GM12878 (cell line): ENCODE measurements around the gene C1QTNF5. TPM values are rescaled to one million over a fixed set of nuclear protein-coding genes. Genes with fewer than 3 reads are reported as not detected.
A peak's percentile ranks its signal among the peaks of the same experiment; 100 is the strongest.

Source experiments
- ATAC-seq: fragments of 200-7000 bp; cut with Tn5 transposase; 3 replicates; pipeline ENCODE4 v1.9.1; 2020; ENCODE audit warnings: mild to moderate bottlenecking, moderate library complexity
- BruUV-seq: library from RNA; stranded (reverse); fragments of 400-500 nt; replicated peaks from 2 replicates; lab custom pipeline; 2021; lab: Mats Ljungman, UMichigan
- CTCF ChIA-PET: fragments of 300-600 bp; sonication (Branson Sonifier 250); formaldehyde crosslinking; extraction: SDS; loops from one replicate; lab custom pipeline; 2021; ENCODE audit warnings: inconsistent platforms; lab: Yijun Ruan, JAX
- POLR2A ChIA-PET: fragments of 350-600 bp; formaldehyde crosslinking; extraction: SDS; loops from one replicate; lab custom pipeline; 2021; ENCODE audit warnings: inconsistent platforms; lab: Charles Lee
- RAD21 ChIA-PET: fragments of 300-600 bp; sonication (Branson Sonifier 250); formaldehyde crosslinking; loops from one replicate; lab custom pipeline; 2023; ENCODE audit warnings: antibody characterized with exemption; ENCODE audit not compliant: unreplicated experiment; lab: Charles Lee
- SMC1A ChIA-PET: fragments of 300-600 bp; sonication (Branson Sonifier 250); formaldehyde crosslinking; loops from one replicate; lab custom pipeline; 2023; ENCODE audit not compliant: unreplicated experiment, uncharacterized antibody; lab: Charles Lee
- DNase-seq: peaks from one replicate; pipeline ENCODE4 v3.0.0-alpha.2; 2011; ENCODE audit warnings: low read depth, low spot score
- FAIRE-seq: peaks from 3 replicates; lab custom pipeline; 2011; peaks lifted over from hg19 to GRCh38; lab: Jason Lieb, UNC
- H2AFZ ChIP-seq: 2 replicates; pipeline ENCODE4 v1.6.0; 2011; ENCODE audit warnings: low read depth, low read length, control low read depth; ENCODE audit not compliant: control insufficient read depth
- H3K27ac ChIP-seq: 2 replicates; pipeline ENCODE4 v1.5.1; 2011; ENCODE audit warnings: control low read depth; ENCODE audit not compliant: control insufficient read depth, insufficient read depth
- H3K27me3 ChIP-seq, 2 experiments: replicated peaks in 1 of 2; 2 replicates each; pipeline versions ENCODE4 v1.6.0 to v1.6.1; 2011; ENCODE audit warnings: low read length in 1 of 2; ENCODE audit not compliant: control insufficient read depth in 2 of 2, insufficient read depth in 2 of 2
- H3K36me3 ChIP-seq, 2 experiments: 2 replicates each; pipeline ENCODE4 v1.5.1; 2011; ENCODE audit warnings: low read length in 1 of 2; ENCODE audit not compliant: control insufficient read depth in 2 of 2, insufficient read depth in 2 of 2
- H3K4me1 ChIP-seq: 2 replicates; pipeline ENCODE4 v1.6.1; 2011; ENCODE audit warnings: mild to moderate bottlenecking, low read length, moderate library complexity, mixed read lengths; ENCODE audit not compliant: control insufficient read depth, insufficient read depth
- H3K4me2 ChIP-seq: 2 replicates; pipeline ENCODE4 v1.6.0; 2011; ENCODE audit warnings: control low read depth; ENCODE audit not compliant: control insufficient read depth, insufficient read depth
- H3K4me3 ChIP-seq: fragments of 200-600 bp; sonication (generic); 2 replicates; pipeline ENCODE4 v1.5.1; 2016
- H3K79me2 ChIP-seq: 2 replicates; pipeline ENCODE4 v1.6.0; 2011; ENCODE audit warnings: low read length; ENCODE audit not compliant: control insufficient read depth, insufficient read depth
- H3K9ac ChIP-seq: 2 replicates; pipeline ENCODE4 v1.8.0; 2011; ENCODE audit warnings: low read length, control low read depth, mixed read lengths; ENCODE audit not compliant: control insufficient read depth, insufficient read depth
- H3K9me3 ChIP-seq: replicated peaks from 3 replicates; pipeline ENCODE4 v1.5.1; 2011; ENCODE audit warnings: mild to moderate bottlenecking, low read length; ENCODE audit not compliant: control insufficient read depth, insufficient read depth
- H4K20me1 ChIP-seq: 2 replicates; pipeline ENCODE4 v1.6.0; 2011; ENCODE audit not compliant: control insufficient read depth, insufficient read depth
- CTCF ChIP-seq, 3 experiments: IDR thresholded peaks in 2 of 3; conservative IDR thresholded peaks in 1 of 3; 2 replicates each; pipeline ENCODE4 v1.5.1; 2011; ENCODE audit warnings: low read depth in 3 of 3, low read length in 3 of 3, mild to moderate bottlenecking in 3 of 3, control low read depth in 2 of 3, moderate library complexity in 2 of 3, inconsistent platforms in 1 of 3, mixed read lengths in 1 of 3; ENCODE audit not compliant: control insufficient read depth in 2 of 3, insufficient read depth in 1 of 3; ENCODE audit errors: extremely low read depth in 1 of 3
- GABPA ChIP-seq: IDR thresholded peaks from 2 replicates; pipeline ENCODE4 v1.6.1; 2014; ENCODE audit warnings: antibody characterized with exemption, low read depth, mild to moderate bottlenecking, inconsistent platforms
- SUZ12 ChIP-seq: fragments of 200-600 bp; sonication (generic); IDR thresholded peaks from one replicate; pipeline ENCODE4 v1.6.1; 2018; ENCODE audit warnings: antibody characterized with exemption, mild to moderate bottlenecking; ENCODE audit not compliant: unreplicated experiment
- WGBS: methylation state at CpG from one replicate; pipeline ENCODE4 v1.1.6; 2016; ENCODE audit warnings: low lambda C conversion rate; ENCODE audit not compliant: insufficient replicate concordance, insufficient coverage; ENCODE audit errors: missing lambda C conversion rate; 5-methylcytosine and 5-hydroxymethylcytosine counted together
- in situ Hi-C: fragments of 300-500 bp; cut with MboI; formaldehyde crosslinking; loops from 9 replicates; pipeline ENCODE4 v1.14.3; 2018; ENCODE audit warnings: mixed read lengths
- intact Hi-C: fragments of 100-400 bp; cut with micrococcal nuclease; formaldehyde crosslinking; loops from one replicate; pipeline ENCODE4 v1.14.2; 2022; ENCODE audit not compliant: unreplicated experiment
- polyA plus RNA-seq, 11 experiments: library from polyadenylated mRNA; depleted of rRNA in 4 of 11; unstranded in 6 of 11; stranded (reverse) in 5 of 11; fragments of >200 nt; fragmentation: Nextera tagmentation in 4 of 11; fragmentation: Illumina TruSeq in 1 of 11; extraction: Ambion mirVana in 4 of 11; extraction: Trizol in 1 of 11; gene quantifications; 1 replicate in 1 of 11; 2 replicates in 10 of 11; pipeline versions ENCODE4 v1.2.1 to v1.2.3, GENCODE V29; 2011 to 2016; ENCODE audit warnings: inconsistent platforms in 2 of 11, missing spikeins in 2 of 11, low read depth in 1 of 11
- total RNA-seq, 4 experiments: library from RNA; depleted of rRNA in 3 of 4; stranded (reverse); fragments of >200 nt in 3 of 4; fragmentation: Illumina TruSeq in 1 of 4; extraction: Trizol in 1 of 4; gene quantifications; 2 replicates each; pipeline versions ENCODE4 v1.2.1 to v1.2.3, GENCODE V29; 2013 to 2021

C1QTNF5 gene
- total and polyA plus RNA-seq, 10 of the 15 experiments (the other 5 are each of a cell fraction or from before 2014, with no cell fraction given), result not detected

- 0% methylated on average over 1 of the region's 1 CpG for WGBS
- no peaks in the 10 kb centered on the region for H3K9me3 ChIP-seq
- H3K9ac ChIP-seq, result no peak overlapping the region
- intact Hi-C loops, result no loop called here
- TF ChIP-seq CTCF (IDR thresholded peaks at IDR 0.05 in 2 of 3, conservative IDR thresholded peaks at IDR 0.05 in 1 of 3; ENCODE audit: control insufficient read depth in 2 of 3, extremely low read depth in 1 of 3, insufficient read depth in 1 of 3, low read depth in 3 of 3, low read length in 3 of 3) (peak in 1 of 3 experiments; percentile 28; a peak in 1 of 6 replicates), SUZ12 (no peak), GABPA (no peak)
- TF ChIP-seq, all 136 proteins: peak for 1
- H3K4me3 ChIP-seq, result no peak overlapping the region
- H3K27ac ChIP-seq, result no peak overlapping the region
- ChIA-PET CTCF (interaction anchor here (1.0 to 5.1 kb wide), 12 partner anchors 9 to 223 kb away, joined by 3 to 45 read pairs (median 4); partner anchors contain the start of gene HMBS), RAD21 (interaction anchor here (1.0 to 1.6 kb wide), 3 partner anchors 14 to 101 kb away, joined by 3 to 4 read pairs (median 3); partner anchors contain the start of gene CBL), POLR2A (interaction anchor here (0.6 kb wide), 1 partner anchor 838 kb away, joined by 3 read pairs; no protein-coding TSS in a partner anchor), SMC1A (interaction anchor here (0.6 to 2.7 kb wide), 3 partner anchors 7 to 17 kb away, joined by 3 to 8 read pairs (median 7); no protein-coding TSS in a partner anchor)
- H4K20me1 ChIP-seq, result no peaks in the 10 kb centered on the region
- no peak for DNase-seq
- in situ Hi-C loops, result no loop called here
- no peak overlapping the region for H2AFZ ChIP-seq
- no TSS peak for BruUV-seq
- H3K4me1 ChIP-seq, result no peaks in the 10 kb centered on the region
- H3K79me2 ChIP-seq, result no peaks in the 10 kb centered on the region
- H3K4me2 ChIP-seq, result no peak overlapping the region
- ATAC-seq, result no peak; the same call in 2 of the 3 replicates
- no peak for FAIRE-seq
- peaks cover 13 to 14% of the 10 kb centered on the region in 2 experiments; a peak in 3 of 4 replicates for H3K36me3 ChIP-seq
- H3K27me3 ChIP-seq, result no peaks in the 10 kb centered on the region
Measured at GRCh38 chr11:119307219-119307618, 33.5 kb downstream of the C1QTNF5 start.
